GM12801 (cell line): ENCODE results near the gene ANKRD33B.

Experiments used
- CTCF ChIP-seq: IDR thresholded peaks from one replicate; pipeline ENCODE4 v1.5.1; 2011; ENCODE audit warnings: control low read depth; ENCODE audit not compliant: insufficient read length; ENCODE audit errors: extremely low read depth

The ANKRD33B gene

GRCh38 chr5:10565785-10566542 lies 2.1 kb downstream of the ANKRD33B start:
- no peak for TF ChIP-seq CTCF

GRCh38 chr5:10566543-10567068 lies 2.7 kb downstream of the ANKRD33B start:
- no peak for TF ChIP-seq CTCF

GRCh38 chr5:10567121-10567591 lies 3.3 kb downstream of the ANKRD33B start:
- no peak for TF ChIP-seq CTCF

- TF ChIP-seq CTCF = no peak
These were observed 4.0 kb downstream of the ANKRD33B start for GRCh38 chr5:10567781-10568321.

- TF ChIP-seq CTCF = no peak
These were observed 8.6 kb downstream of the ANKRD33B start for GRCh38 chr5:10572451-10572850.

- TF ChIP-seq CTCF = no peak
These were observed 9.7 kb downstream of the ANKRD33B start for GRCh38 chr5:10573487-10574145.

- no peak for TF ChIP-seq CTCF
These were observed 12.4 kb downstream of the ANKRD33B start for GRCh38 chr5:10576121-10576789.
